ENCODE results near the gene KCNMA1.

DNA sequence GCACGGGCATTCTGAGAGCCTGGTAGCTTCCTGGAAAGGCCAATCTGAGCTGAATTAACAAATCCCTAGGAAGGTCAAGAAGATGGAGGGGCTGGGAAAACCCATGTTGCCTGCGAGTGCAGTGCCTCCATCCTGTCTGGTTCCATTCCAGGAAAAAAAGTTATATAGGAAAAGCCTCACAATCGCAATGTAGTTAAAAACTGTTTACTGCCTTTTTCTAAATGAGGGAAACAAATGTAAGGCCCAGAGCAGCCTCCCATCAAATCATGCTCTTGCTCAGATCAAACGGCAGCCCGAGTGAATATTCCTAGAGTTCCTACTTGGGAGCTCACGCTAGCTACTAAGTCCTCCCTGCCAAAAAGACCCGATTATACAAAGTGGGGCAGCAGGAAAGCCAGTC lies 179.9 kb downstream of the KCNMA1 start:
- TF ChIP-seq EGR1 (IDR thresholded peaks at IDR 0.05) (no peak), FOXM1 (IDR thresholded peaks at IDR 0.05; ENCODE audit: borderline replicate concordance, low read depth) (no peak), YY1 (IDR thresholded peaks at IDR 0.05; ENCODE audit: low read depth) (no peak), EP300 (IDR thresholded peaks at IDR 0.05; ENCODE audit: borderline replicate concordance) (no peak), USF1 (IDR thresholded peaks at IDR 0.05) (no peak), TEAD4 (IDR thresholded peaks at IDR 0.05) (no peak), RAD21 (IDR thresholded peaks at IDR 0.05; ENCODE audit: low read depth) (no peak), CEBPB (IDR thresholded peaks at IDR 0.05) (no peak), TAF1 (IDR thresholded peaks at IDR 0.05; ENCODE audit: low read depth) (no peak)
- TF ChIP-seq, protein P1, sequence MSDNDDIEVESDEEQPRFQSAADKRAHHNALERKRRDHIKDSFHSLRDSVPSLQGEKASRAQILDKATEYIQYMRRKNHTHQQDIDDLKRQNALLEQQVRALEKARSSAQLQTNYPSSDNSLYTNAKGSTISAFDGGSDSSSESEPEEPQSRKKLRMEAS (IDR thresholded peaks at IDR 0.05), result no peak

Data from Ishikawa (cell line).